Dedifferentiated amniotic fluid mesenchymal stem cell (primary cell): ENCODE results near the gene SEMA3B.
A peak's percentile ranks its signal among the peaks of the same experiment; 100 is the strongest.

ENCODE experiments used
- DNase-seq: peaks from one replicate; pipeline ENCODE4 v3.0.0-alpha.2; 2016; ENCODE audit errors: extremely low spot score

SEMA3B gene

DNA sequence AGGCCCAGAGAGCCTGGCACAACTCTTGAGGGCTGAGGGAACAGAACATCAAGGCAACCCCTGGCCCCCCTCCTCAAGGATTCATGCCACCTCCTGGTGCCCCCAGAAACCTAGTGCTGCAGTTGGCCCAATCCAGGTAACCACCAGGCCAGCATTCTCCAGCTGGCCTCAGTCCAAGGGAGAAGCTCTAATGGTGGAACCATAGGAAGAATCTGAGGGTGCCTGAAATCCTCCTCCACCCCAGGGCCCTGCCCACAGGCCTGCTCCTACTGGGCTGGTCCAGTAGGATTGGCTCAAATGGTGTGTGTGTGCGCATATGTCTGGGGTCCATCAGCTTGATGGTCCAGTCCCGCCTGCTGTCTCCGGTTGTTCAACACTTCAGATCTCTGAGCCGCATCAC lies 45.9 kb downstream of the SEMA3B start:
- no peak for DNase-seq

DNA sequence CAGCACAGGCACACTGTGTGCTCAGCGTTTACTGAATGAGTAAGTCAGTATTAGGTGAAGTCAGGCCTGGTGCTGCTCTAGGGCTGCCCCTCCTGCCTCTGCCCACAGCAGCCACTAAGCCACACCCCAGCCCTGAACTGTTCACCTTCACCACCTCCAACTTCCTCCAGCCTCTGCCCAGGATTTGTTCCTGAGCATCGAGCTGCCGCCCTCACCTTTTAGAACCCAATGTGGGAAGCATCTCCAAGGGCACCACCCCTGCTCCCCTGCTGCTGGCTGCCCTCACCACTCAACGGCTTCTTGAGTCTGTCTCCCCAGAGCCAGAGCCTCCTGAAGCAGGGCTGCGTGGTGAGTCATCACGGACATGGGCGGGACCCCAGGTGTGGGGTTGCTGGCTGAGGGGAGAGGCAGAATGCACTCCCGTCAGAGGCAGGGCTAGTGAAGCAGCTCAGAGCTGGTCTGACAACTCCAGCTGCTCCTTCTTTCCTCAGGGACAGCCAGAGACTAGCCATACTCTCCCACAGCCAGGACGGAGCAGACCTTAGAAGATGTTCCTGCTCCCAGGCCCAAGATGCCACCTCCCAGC lies 47.8 kb downstream of the SEMA3B start:
- no peak for DNase-seq

DNA sequence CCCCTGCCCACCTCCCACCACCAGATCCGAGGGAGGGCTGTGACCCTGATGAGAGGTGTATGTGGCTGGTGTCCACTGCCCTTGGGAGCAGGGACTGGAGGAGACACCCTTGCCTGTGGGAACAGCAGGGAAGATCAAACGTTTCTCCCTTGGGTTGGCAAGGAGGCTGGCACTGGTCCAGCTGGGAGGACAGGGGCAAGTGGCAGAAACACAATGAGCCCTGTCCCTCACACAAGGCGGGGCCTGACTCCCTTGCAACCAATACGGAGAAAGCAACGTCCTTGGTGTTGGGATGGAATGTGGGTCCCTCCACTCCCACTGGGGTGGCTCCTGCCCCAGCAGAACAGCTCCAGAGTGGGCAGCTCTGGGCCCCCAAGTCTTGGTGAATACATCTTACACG lies 48.4 kb downstream of the SEMA3B start:
- no peak for DNase-seq

DNA sequence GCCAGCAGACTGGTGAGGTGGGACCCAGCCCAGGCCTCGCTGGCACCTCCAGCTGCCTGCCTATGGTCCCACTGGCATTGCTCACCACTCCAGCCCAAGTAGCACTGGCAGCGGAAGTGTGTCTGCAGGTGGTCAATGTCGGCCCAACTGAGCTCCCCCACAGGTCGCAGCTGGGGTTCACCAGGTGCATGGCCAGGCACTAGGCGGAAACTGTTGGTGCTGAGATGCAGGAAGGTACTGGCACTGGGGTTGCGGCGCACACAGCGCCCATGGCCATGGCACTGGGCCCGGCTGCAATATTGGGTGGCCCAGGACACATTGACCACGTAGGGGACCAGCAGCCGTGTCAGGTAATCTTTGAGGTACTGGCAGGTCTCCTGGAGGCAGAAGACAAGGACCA lies 49.2 kb downstream of the SEMA3B start:
- DNase-seq = no peak

DNA sequence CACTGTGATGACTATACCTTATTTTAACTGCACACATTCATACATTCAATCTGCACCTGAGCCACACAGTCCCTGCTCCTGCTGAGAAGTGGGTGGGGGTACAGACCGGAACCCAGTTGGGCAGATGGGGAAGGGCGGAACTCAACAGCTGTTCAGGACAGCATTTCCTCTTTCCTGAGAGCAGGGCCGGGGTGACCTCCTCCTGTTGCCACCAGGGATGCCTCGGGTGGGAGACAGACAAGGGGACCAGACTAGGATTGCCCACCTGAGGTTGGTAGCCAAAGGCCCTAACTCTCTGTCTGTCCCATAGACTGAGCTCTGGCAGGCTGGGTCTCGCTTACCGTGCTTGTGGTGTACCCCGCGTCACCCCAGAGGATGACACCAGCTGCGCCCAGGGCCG lies 49.7 kb downstream of the SEMA3B start:
- DNase-seq = no peak

DNA sequence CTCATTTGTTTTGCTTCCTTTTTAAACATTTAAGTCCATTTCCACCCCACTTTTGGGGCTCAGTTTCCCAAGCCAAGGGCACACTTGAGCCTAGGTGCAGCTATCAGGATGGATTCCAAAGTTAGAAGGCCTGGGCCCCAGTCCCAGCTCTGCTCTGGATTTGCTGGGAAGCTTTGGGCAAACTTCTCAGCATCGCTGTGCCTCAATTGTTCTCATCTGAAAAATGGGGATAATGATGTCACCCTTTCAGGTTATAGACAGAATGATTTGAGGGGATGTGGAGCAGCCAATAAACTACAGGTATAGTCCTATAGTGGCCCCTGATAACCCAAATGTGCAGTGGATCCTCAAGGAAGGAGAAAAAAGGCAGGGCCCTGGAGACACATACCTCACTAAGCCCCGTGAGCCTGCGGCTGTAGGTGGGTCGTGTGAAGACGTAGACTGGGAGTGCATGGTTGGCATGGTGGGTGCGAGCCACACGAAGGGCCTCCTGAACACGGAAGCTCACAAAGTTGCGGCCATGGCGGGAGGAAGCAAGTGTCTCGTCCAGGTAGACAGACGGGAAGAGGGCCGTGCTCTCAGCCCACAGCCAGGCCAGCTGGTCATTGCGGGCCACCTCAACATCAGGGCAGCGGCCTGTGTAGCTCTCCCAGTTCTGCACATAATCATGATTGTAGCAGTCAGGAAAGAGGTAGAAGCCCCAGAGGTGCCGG lies 50.4 kb downstream of the SEMA3B start:
- DNase-seq = no peak

DNA sequence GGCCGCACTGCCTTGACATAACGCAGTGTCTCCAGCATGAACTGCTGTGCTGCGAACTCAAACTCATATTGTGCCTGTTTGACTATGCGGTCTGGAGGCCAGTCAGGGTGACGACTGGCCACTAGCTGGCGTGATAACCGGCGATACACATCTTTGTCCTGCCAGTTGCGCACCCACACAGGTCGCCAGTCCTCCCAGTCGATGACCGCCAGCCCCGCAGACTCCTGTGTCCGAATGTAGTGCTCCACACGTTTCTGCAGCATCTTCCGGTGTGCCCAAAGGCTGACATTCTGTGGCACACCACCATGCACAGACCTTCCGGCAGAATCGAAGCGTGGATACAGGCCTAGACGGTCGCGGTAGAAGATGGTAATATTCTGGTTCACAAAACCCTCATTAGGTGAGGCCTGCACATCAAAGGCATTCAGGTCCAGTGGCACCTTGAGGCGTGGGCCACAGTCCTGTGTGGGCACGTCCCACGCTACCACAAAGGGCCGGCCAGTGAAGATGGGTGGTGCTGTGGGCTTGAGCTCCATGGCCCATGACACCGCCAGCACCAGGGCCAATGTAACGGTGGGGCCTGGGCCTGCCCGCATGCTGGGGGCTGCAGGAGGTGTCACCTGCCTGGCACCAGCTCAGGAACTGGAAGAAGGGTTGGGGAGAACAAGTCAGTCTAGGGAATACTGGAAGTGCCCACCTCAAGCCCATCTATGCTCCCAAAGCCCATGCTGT lies 51.1 kb downstream of the SEMA3B start:
- no peak for DNase-seq

DNA sequence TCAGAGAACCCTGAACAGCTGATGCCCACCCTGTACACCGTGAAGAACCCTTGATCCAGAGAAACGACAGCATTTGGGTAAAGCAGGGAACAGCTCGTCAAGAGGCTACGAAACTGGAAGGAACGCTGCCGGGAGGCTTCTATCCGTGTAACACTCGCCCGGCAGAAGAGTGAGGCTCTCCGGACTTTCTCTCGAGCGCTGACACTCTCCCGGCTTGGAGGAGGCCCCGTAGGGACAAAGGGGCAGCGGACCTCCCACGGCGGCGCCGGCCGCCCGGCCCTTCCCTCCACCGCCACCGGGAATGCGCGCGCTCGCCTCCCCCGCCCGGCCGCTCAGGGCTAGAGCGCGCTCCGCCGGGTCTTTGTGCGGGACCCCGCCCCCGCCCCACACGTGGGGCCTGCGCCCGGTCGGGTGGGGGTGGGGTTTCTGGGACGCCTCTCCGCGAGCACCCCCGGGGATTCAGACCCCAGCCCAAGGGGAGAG lies 51.9 kb downstream of the SEMA3B start:
- peak; percentile 52 for DNase-seq

DNA sequence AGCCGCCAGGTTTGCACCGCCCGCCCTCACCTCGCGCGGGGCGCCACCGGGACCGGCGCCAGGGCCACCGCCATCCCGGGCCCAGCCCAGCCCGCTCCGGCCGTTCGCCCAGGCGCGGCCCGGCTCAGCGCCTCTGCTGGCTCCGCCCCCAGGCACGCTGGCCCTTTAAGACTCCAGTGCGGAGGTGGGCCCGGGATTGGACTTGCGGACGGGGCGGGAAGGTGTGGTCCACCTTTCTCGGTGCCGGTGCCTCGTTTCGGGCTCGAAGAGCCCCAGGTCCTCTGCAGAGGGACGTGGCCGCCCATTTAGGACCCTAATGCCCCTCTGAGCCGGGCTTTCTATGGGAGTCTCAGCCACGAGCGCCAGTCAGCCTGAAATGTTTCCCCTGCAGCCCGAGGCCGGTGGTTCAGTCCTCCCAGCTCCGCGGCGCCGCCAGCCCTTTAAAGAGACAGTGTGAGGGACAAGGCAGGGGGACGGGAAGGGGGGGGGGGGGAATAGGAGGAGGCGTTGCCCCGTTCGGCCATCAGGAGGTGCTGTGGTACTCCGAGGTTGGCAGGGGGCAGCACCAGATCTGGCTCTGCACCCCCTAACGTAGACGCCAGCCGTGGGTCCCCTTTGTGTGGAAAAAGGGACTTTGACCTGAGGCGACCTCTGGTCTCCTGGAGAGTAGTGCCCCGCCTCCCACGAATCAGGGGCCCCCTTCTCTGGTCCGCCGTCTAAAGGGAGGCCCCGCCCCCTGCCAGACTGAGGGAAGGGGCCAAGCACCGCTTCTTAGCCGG lies 52.6 kb downstream of the SEMA3B start:
- peak; percentile 81 for DNase-seq

DNA sequence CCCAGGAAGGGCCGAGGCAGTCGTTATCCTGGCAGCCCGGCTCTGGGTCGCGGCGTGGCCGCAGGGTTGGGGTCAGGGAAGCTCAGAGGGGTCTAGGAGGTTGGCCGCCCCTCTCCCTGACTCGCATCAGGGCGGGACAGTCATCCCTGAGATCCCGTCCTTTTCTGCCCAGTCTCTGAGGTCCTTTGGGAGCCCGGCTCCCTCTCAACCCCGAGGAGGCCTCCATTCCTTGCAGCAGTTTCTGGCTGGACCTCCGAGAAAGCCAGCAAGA lies 53.1 kb downstream of the SEMA3B start:
- no peak for DNase-seq

DNA sequence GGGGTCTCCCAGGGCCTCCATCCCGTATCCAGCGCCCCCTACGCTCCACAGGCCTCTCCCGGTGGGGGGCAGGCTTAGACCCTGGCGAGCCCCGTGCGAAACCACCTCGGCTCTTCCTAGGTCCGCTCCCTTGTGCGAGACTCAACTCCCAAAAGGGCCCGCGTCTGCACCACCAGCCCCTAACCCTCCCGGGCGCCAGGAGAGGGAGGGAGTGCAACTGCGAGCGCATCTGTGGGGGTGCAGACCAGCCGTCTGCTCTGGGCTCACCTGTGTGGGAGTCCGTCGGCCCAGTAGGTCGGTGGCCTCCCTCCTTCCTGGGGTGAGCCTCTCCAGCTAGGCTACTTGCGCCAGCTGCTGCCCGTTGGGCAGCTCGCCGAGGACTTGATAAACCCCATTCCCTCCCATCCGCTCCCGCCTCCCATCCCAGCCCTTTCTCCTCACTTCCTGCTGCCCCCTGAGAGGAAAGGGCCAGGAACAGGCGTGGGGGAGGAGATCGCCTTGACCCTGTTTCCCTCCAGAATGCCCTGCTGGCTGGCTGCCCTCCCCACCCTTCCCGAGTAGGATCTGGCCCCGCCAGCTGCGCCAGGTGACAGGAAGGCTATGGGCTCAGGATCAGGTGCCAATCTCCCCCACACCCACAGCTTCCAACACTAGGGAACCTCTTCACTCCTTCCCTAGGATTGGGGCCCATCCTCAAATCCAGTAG lies 53.6 kb downstream of the SEMA3B start, which contains the start of gene HYAL2:
HYAL2 (minus strand) TSS at position 360 of the 706 bp plus-strand sequence. CDS start 2,256 bp downstream, outside the sequence.
- no peak for DNase-seq

DNA sequence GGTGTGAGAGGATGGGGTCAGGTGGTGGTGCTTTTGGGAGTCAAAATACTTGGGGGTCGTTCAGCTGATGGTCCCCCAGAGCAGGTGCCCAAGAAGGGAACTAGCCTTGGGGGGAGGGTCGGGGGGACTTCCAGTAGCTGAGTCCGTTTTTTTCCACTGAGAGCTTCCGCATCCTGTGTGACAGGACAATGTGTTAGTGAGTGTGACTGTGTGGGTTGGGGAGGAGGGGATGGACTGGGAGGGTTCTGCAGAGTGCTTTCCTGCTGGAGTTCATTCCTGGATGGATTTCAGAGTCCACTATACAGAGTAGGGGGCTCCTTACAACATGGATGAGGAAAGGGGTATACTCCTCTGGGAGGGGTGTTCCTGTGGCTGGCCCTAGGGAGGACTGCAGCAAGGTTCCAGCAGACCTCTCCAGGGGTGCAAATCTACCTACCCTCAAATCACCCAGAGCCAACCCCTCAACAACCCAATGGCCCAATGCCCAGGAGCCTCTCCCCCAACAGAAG lies 54.2 kb downstream of the SEMA3B start:
- no peak for DNase-seq

DNA sequence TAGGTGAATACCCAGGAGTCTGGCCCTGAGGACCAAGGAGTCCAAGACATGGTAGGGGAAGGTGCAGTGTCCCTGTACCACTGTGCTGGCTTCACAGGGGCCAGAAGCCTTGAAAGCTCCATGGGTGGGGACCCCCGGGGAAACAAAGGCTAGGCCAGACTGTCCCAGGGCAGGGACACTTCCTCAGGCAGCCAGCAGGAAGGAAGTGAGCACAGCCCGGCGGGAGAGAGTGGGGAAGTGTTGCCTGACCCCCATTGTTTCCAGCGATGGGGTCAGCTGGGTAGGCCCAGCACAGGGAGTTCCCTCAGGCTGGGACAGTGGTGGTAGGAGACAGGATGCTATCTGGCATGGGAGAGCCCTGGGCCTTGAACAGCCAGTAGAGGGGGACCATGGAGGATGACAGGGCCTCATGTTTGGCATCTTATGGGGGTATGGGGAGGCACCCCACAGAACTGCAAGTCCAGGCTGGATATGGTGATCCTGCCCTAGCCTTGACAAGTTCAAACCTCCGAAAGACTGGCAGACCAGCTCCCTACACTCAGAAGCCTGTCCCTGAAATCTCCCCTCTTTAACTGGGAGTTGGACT lies 54.8 kb downstream of the SEMA3B start:
- no peak for DNase-seq

DNA sequence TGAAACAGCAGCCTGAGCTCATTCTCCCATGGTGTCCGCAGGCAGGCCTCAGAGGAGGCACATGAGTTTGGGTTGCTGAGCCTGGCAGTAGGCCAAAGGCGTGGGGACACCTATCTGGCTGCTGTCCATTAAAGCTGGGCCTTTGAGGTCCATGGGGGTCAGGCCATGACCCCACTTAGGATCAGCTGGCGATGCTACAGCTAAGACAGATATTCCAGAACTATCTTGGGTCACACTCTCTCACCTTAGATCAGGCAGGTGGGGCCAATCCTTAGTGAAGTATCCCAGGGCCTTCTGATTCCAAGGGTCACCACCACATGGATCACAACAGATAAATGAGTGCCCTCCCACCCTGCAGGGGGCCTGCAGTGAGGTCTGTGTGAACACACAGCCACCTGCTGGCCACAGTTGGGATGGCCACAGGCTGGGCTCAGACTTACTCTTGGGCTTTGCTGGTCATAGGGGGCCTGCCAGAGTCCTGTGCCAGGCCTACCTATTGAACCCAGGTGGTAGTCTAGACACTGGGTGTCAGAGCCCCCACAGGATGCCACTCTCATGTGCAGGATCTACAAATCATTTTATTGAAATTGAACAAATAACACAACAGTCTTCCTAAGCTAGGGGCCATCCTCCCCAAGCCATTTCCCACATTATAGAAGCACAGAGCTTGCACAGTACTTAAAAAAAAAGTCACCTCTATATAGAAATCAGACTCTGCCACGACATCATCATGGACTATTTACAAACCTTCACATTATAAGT lies 55.6 kb downstream of the SEMA3B start:
- DNase-seq = peak; percentile 25

DNA sequence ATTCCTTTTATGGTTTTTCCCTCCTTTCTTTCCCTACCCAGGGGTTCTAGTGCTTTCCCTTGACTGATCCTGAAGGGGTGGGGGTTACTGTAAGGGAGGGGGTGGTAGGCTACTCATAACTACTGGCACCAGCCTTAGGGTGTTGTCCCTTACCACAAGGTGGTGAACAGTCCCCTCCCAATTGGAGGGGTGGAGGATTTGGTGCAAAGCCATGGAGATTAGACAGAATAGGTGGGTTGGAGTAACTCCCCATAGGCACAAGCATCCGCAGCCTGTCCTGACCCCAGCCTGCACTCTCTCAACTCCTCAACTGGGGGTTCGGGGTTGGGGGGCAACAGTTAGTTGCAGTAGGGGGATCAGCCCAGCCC lies 56.1 kb downstream of the SEMA3B start:
- no peak for DNase-seq

DNA sequence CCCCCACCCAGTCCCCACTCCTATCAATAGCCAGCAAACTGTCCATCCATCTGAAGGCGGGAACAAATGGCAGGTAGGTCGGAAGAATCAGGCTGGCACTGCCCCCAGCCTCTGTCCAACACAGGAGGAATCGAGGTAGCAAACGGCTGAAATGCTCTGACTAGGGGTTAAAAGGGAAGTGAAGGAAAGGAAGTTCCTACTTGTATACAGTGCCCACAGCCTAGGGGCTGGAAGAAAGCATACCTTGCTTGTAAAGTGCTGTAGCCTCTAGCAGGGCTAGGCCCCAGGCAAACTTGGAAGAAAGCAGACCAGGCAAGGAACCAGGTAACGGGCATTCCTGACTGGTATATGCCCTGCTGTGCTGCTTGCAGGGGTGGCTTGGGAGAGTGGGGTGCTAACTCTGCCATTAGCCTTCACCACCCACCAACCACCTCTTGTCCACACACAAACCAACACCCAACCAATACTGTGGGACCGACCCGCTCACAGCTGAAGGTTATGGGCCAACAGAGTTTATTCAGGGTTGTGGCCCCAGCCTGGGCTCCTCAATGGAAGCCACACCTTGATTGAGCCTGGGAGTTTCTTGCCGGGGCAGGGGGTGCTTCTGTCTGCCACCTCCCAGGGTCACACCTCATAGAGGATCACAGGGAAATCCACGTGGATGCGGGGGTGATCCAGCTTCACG lies 56.7 kb downstream of the SEMA3B start:
- no peak for DNase-seq

DNA sequence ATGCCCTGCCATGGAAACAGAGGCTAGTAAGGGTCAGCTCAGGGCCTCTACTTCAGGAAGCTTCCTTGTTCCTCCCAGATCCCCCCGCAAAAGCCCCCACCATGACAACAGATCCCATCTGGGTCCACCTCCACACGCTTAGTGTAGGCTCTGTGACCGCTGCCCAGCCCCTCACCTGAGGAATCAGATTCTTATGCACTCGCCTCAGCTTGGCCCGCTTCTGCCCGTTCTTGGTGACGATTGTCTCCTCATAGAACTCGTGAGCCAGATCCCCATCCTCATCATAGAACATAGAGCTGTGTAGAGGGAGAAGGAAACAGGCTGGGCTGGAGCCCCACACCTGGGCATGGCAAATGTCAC lies 57.2 kb downstream of the SEMA3B start:
- no peak for DNase-seq

DNA sequence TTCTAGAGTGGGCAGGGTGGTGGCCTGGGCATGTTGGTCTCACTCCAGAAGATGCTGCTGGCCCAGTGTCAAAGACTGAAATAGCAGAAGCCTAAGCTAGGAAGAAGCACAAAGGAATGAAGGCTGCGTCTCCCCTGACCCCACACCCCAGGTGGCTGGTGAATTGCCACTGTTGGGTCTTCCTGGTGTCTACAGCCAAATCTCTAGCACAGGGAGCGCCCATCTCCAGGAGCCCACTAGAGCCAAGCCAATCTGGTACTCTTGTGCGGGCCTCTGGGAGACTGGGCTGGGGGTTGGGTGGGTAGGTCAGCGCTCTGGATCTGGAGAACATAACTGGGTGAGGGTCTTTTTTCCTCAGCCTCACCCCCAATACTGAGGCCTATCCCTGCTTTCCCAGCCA lies 58.2 kb downstream of the SEMA3B start:
- no peak for DNase-seq
